NCI-H1048 (cell line): ENCODE measurements around the gene TTC38.
"Not testable (repeated sequence)": the region's sequence is repeated elsewhere in the genome, so short reads cannot be mapped to it uniquely, and the experiment has no call there.

ENCODE experiments used
- DNase-seq: peaks from one replicate; lab custom pipeline; 2025; lab: John Stamatoyannopoulos, UW

TTC38 gene

DNA sequence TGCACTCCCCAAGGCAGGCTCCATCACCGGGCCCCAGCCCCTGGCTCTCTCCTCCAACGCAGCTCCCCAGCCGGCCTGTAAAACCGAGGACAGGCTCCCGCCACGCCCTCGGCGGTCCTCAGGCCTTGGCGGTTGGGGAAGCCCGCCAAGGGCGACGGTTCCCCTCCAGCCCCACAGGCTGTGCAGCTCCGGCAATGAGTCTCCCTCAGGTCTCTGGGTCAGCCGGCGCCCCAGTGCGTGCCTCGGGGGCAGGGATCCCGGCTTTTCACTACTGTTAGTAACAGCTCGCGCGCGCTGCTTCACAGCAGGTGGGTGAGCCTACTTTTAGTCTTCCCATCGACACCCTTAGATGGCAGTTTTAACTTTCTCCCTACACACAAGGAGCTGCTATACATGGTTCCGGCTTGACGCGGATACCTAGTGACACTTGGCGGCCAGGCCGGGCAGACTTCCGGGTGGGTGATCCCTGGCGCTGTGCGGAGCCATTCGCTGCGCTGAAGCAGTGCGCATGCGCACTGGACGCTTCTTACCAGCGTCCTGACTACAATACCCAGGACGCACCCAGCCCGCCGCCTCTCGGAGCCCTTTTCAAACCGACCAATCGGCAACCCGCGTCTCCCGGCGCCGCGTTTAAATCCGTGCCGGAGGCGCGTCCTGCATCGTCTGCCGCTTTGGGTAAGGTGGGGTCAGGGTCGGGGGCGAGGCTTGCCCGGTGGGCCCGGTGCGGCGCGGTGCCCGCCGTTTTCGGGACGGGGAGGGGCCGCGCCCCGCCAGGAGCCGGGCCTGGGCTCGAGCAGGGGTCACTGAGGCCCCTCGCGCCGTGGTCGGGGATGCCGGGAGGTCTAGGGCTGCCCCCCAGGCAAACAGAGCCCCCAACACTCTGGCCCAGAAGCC is 28.7 kb downstream of the TTC38 start, which contains the start of gene GTSE1:
Gene GTSE1, plus strand, starts transcription at position 614 of the 894 bp plus-strand sequence. CDS start 531 bp downstream, outside the sequence.
- DNase-seq = peak; percentile 97

DNA sequence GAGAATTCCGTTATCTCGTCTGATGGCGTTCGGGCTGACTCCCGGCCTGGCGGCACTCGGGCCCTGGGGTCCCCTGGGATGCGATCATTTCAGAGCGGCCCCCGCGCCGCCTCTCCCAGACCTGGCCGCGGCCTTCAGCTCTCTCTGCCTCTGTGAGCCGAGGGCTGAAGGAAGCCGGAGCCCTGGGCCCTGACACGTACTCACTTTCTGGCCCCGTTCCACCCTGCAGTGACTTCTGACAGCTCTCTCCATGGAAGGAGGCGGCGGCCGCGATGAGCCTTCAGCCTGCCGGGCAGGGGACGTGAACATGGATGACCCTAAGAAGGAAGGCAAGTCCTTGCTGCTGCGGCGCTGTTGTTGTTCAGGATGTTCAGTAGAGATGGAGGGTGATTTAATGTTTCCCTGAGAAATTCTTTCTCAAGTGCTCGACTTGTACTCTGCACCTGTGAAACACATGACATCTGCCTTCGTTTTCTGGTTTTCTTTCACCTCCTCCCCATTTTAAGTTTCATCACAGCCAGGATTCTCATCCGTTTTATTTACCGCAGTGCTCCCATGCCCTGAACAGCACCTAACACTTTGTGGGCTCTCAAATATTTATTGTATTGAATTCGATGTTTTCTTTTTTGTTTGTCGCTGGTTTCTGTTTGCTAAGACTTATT is 29.5 kb downstream of the TTC38 start:
- no peak for DNase-seq

DNA sequence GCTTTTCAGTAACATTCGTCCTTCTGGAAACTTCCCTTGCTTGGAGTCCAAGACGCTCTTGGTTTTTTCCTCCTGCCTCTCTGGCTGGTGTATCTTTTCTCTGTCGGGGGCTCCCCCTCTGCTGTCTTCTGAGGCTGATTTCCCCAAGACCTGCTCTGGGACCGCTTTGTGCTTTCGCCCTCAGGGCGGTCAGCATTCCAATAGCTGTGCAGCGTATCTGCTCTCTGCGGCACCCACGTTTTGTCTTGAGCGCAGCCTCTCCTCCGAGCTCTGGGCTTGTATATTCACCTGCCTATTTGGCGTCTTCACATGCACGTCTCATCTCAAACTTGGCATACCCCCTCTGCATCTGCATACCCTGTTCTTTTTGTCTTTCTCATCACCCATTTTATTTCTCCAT is 31.3 kb downstream of the TTC38 start:
- no peak for DNase-seq

DNA sequence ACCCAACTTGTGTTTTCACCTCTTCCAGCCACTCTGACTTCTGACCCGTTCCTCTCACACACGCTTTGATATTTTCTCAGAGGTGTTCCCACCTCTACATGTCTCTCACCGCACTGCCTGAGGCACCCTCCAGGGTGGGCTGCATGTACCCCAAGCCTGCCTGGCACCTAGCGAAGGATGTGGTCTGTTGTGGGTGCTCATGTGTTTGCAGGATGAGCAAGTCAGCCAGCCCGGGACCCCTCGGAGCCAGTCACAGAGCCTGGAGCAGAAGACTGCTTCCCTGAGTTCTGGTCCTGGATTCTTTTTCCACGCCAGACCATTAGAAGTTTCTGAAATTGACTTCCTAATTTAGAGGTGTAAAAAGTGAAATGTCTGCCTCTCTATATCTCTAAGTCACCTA is 32.7 kb downstream of the TTC38 start:
- no peak for DNase-seq

DNA sequence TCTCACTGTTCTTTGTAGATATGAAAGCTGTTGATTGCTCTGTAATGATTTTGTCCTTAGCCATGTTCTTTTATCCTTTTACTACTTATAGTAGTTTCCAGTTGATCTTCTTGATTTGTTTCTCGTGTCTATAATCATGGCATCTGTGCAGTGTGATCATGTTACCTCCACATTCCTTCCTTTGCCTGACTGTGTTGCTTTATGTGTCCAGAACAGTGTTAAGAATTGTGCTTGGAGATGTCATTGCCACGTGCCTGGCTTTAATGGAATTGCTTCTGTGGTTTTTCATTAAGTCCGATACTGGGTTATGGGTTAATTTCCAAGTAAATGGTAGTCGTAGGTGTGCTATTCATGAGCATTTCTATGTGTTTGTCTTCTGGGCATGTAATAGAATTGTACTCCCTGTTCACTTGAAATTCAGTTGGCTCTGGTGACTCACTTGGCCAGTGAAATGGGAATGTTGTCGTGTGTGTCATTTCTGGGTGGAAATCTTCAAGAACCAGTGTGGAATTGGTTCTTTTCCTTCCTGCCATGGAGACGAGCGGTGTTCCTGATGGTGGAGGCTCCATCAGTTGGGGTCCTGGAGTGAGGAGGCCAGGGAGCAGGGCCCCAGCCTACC is 35.6 kb downstream of the TTC38 start:
- DNase-seq = no peak

DNA sequence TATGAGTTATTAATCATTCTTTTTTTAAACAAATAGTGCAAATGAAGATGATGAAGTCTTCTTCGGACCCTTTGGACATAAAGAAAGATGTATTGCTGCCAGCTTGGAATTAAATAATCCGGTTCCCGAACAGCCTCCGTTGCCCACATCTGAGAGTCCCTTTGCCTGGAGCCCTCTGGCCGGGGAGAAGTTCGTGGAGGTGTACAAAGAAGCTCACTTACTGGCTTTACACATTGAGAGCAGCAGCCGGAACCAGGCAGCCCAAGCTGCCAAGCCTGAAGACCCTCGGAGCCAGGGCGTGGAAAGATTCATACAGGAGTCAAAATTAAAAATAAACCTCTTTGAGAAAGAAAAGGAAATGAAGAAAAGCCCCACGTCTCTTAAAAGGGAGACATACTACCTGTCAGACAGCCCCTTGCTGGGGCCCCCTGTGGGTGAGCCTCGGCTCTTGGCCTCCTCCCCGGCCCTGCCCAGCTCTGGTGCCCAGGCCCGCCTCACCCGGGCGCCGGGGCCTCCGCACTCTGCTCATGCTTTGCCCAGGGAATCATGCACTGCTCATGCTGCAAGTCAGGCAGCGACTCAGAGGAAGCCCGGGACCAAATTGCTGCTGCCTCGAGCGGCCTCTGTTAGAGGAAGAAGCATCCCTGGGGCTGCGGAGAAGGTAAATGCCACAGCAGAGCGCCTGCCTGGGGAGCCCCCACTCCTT is 40.6 kb downstream of the TTC38 start:
- DNase-seq = no peak

DNA sequence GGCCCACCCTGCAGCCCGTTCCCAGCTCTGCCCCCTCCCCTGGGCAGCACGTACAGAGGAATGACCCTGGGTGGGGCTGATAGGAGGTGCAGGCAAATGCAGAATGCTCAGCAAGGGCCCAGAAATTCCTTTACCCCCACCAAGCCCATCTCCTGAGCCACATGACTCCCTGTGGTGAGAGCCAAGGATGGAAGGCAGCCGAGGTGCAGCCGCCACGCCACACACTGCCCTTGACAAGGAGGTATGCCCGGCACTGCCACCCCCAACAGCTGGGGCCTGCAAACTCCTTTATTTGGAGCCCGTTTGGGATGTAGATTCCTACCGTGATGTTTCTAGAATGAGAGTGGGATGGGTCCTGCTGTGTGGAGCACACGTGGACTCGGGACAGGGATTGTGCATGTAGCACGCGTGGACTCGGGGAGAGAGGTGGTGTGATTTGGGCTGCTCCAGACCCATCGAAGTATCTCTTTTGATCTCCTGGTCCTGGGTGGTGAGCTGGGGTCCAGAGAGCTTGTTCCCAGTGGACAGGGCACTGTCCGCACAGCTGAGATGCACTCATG is 41.8 kb downstream of the TTC38 start:
- DNase-seq = no peak

DNA sequence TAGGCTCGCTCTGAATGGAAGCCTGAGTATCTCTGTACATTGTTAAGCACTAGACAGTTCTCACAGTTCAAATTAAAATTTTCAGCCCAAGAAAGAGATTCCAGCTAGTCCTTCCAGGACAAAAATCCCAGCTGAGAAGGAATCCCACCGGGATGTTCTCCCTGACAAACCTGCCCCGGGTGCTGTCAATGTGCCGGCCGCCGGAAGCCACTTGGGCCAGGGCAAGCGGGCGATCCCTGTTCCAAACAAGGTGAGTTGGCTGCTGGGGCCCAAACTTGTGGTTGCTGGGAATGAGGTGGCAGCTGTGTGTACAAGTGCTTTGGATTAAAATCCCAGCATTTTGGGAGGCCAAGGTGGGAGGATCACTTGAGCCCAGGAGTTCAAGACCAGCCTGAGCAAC is 44.2 kb downstream of the TTC38 start:
- no peak for DNase-seq

DNA sequence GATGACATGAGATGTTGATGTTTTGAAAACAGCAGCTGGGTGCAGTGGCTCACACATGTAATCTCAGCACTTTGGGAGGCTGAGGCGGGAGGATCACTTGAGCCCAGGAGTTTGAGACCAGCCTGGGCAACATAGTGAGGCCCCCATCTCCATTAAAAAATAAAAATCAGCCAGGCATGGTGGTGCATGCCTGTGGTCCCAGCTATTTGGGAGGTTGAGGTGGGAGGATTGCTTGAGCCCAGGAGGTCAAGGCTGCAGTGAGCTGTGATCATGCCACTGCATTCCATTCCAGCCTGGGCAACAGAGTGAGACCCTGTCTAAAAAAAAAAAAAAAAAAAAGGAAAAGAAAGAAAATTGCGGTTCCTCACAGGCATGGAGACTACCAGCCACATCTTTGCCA is 45.0 kb downstream of the TTC38 start:
- DNase-seq = not testable (repeated sequence)

DNA sequence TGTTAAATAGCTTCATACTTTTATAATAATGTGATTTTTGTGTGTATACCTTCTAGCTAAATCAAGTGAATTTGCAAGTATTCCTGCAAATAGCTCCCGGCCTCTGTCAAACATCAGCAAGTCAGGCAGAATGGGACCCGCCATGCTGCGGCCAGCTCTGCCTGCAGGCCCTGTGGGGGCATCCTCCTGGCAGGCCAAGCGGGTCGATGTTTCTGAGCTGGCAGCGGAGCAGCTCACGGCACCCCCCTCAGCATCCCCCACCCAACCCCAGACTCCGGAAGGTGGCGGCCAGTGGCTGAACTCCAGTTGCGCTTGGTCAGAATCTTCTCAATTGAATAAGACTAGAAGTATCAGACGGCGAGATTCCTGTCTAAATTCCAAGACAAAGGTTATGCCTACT is 48.2 kb downstream of the TTC38 start:
- no peak for DNase-seq

DNA sequence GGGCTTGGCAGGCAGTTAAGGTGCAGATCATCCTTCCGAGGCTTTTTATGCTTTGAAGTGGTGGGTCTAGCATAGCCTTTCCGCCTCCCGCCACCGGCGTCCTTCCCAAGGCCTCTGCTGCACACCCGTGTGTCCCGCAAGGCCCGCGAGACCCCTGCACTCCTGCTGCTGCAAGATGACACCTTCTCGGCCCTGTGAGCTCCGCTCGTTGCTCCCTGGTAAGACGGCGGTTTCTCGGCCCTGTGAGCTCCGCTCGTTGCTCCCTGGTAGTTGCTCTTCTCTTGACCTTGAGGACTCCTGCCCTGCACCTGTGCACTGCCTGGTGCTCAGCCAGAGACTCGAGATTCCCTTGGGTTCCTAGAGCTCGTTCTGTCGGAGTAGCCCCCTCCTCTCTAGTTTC is 49.8 kb downstream of the TTC38 start:
- no peak for DNase-seq

DNA sequence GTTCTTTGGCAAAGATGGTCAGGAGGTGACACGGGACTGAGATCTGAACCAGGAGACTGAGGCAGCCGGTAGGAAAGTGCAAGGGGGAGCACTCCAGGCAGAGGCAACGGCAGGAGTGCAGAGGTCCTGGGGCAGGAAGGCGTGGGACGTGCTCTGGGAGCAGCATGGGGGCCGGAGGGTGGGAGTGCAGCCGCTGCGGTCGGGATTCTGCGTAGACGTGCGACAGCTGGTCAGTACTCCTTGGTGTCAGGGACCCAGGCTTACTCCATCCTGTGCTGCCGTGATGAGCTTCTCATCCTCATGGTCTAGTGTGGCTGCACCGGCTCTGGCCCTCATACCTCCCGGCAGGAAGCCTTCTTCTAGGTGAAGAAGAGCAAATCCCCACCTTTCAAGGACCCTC is 50.8 kb downstream of the TTC38 start:
- no peak for DNase-seq

DNA sequence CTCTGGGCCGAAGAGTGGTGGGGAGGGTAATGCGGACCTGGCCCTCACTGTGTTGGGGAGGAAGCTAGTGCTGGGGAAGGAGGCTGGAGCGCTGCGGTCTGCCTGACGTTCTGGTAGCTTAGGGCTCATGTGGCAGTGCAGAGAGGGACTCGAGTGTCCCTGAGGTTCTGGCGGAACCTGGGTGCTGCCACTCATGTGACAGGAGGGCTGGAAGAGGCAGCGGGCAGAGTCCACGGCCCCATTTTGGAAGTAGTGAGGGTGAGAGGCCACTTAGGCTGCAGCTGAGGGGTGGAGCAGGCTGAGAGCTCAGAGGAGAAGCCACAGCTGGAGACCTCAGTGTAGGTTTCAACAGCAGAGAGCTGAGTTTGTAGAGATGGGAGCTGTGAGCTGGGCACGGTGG is 51.5 kb downstream of the TTC38 start:
- no peak for DNase-seq

DNA sequence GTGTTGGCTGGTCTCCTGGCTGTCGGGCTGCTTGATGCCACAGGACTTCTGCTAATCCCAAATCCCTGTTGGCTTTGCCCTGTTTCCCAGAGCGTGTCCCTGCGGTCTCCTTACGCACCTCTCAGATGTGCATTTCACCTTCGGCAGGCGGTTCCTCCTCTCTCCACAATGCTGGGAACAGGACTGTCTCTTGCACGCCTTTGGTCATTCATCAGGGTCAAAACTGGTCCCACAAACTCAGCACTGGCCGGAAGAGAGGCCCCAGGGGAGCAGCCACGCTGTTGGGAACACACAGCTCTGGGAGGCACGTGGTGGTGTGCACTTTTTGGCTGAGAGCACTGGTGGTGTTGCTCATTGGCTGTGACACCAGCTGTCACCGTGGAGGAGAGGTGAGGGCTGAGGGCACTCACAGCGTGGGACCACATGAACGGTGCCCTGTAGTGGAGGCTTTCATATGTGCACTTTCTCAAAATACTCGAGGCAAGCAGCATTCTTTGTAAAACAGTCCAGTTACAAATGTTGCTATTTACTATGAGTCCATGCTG is 52.4 kb downstream of the TTC38 start:
- DNase-seq = no peak

DNA sequence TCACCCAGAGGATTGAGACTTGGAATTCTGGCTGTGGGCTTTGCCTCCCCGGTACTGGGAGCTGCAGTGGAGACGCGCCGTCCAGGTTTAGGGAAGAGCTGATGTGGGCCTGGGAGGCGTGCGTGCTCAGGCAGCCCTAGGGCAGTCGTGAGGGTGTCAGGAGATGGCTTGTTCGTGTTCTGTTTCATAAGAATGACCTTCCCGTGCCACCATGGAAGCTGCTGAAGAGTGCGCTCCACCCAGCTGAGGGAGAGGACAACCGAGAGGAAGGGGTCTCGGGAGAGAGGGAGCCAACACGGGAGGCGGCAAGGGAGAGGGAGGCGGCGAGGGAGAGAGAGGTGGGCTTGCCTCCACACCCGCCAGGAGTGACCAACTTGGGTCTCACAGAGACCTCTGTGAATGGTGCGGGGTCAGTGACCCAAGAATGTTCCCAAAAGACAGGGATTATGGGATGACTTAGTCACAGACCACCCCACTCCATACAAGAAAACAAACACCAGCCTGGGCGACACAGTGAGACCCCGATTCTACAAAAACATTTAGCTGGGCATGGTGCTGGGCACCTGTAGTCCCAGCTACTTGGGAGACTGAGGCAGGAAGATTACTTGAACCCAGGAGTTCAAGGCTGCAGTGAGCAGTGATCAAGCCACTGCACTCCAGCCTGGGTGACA is 53.0 kb downstream of the TTC38 start:
- DNase-seq = no peak

DNA sequence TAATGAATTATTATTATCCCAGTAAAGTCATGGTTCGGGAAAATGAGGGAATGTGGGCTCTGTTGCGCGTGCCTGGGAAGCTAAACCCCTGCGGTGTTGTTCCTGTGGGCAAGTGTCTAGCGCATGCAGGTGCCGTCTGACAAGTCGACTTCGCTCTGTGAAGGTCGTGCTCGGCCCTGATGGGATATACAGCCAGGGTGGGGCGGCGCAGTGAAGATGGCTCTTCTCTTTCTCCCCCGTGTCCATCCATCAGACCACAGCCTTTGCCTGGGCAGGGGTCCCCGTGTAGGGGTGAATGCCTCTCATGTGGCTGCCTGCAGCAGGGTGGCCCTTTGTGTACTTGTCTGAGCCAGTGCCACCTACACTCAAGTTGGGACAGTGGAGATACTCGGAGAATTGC is 54.9 kb downstream of the TTC38 start:
- DNase-seq = no peak

DNA sequence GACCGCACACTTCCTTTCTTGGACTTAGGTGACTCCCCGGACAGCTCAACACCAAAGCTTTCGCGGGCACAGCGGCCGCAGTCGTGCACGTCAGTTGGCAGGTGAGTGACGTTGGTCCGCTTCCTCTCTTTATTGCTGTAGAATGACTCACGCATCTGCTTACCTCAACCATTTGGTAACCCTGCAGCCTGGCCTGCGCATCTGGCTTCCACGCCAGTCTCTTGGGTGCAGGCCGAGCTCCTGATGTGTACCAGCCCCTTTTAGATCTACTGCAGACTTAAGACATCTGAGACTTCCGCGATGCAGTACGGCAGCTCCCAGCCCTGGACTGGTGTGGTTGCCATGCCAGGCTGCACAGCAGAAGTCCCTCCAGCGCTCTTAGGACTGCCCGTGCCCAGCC is 55.4 kb downstream of the TTC38 start:
- DNase-seq = no peak

DNA sequence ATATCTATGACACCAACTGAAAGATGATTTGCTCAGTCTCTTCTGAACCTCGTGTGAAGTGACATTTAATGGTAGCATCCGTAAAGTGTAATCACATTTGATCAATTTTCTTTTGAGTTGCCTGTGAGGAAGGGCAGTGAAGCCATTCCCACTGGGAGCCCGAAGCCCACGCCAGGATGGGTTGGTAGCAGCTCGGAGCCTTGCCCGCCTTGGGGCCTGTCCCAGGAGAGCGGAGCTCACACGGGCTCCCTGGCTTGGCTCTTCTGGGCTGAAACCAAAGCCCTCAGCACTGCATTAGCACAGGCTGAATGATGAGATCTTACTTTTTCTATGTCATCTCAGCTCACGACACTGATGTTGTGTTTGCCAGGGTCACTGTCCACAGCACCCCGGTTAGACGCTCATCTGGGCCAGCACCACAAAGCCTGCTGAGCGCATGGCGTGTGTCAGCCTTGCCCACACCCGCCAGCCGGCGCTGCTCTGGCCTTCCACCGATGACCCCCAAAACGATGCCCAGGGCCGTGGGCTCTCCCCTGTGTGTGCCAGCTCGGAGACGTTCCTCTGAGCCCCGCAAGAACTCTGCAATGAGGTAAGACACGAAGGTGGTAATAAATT is 58.4 kb downstream of the TTC38 start:
- no peak for DNase-seq

DNA sequence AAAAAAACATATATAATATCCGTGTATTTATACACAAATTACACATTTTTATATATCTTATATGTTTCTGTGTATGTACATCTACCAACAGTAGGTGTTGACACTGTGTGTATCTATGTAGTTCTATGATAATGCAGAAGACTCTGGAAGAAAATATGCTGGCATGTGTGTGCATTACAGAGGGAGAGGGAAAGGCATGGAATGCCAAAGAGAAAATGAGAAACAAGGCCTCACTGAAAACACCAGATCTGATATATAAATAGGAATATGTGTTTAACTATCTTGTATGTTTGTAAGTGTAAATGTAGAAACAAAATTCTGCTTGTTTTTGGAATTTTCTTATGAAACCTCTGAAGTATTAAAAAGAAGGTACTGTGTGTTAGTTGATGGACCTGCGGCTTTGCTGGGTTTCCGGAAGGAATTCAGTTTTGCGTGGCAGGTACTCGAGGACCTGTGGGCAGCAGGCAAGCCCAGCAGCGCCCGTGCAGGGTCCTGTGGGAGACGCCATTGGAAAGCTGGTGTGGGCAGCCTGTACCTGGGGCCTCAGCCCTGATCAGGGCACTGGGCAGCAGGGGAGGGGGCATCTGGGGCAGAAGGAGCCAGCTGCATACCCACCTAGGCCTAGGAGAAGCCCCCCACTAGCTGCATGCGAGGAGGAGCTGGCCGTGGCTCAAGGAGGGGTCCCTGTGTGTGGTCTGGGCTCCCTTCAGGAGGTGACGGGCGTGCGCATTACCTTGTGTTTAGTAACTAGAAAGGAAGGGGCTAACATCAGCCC is 60.1 kb downstream of the TTC38 start:
- no peak for DNase-seq

DNA sequence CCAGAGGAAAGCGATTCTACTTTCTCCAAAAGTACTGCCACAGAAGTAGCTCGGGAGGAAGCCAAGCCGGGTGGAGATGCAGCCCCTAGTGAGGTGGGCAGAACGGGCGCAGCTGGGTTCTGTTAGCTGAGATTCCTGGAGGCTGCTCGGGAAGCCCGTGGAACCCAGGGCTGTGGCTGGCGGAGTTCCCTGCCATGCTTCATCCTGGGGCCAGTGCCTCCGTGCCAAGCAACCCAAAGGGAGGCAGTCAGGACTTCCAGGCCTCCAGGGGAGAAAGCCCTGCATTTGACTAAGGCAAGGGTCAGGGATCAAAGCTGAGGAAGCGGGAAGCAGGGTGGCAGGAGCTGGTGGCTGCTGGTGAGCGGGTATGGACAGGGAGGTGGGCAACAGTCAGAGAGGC is 61.0 kb downstream of the TTC38 start:
- no peak for DNase-seq
